HG03060 (cell line): Measurements from ENCODE around the gene SORCS2.

Experiments
- ATAC-seq: cut with Tn5 transposase; IDR thresholded peaks from one replicate; pipeline ENCODE4 v1.9.1; 2021; ENCODE audit warnings: low read depth, moderate number of reproducible peaks; ENCODE audit not compliant: unreplicated experiment

Gene SORCS2

GRCh38 chr4:7631288-7632014 is 439.1 kb downstream of the SORCS2 start:
- no peak for ATAC-seq

GRCh38 chr4:7632341-7632740 is 440.0 kb downstream of the SORCS2 start:
- no peak for ATAC-seq

GRCh38 chr4:7632971-7633370 is 440.6 kb downstream of the SORCS2 start:
- ATAC-seq, result no peak

GRCh38 chr4:7634661-7635251 is 442.4 kb downstream of the SORCS2 start:
- no peak for ATAC-seq

GRCh38 chr4:7635445-7636239 is 443.3 kb downstream of the SORCS2 start:
- no peak for ATAC-seq

GRCh38 chr4:7636240-7636508 is 443.8 kb downstream of the SORCS2 start:
- no peak for ATAC-seq

GRCh38 chr4:7637139-7637538 is 444.8 kb downstream of the SORCS2 start:
- no peak for ATAC-seq

GRCh38 chr4:7637971-7638370 is 445.6 kb downstream of the SORCS2 start:
- ATAC-seq, result no peak

- no peak for ATAC-seq
Measured at GRCh38 chr4:7638489-7638888, 446.2 kb downstream of the SORCS2 start.

GRCh38 chr4:7638984-7639789 is 446.8 kb downstream of the SORCS2 start:
- no peak for ATAC-seq

GRCh38 chr4:7640136-7640535 is 447.8 kb downstream of the SORCS2 start:
- no peak for ATAC-seq

GRCh38 chr4:7641712-7642111 is 449.4 kb downstream of the SORCS2 start:
- ATAC-seq, result no peak

- ATAC-seq, result no peak
Measured at GRCh38 chr4:7642741-7643458, 450.6 kb downstream of the SORCS2 start.

- ATAC-seq, result no peak
Measured at GRCh38 chr4:7645158-7645557, 452.8 kb downstream of the SORCS2 start.

- ATAC-seq, result no peak
Measured at GRCh38 chr4:7645956-7646355, 453.6 kb downstream of the SORCS2 start.

- ATAC-seq, result no peak
Measured at GRCh38 chr4:7646384-7647061, 454.2 kb downstream of the SORCS2 start.

GRCh38 chr4:7647186-7647585 is 454.8 kb downstream of the SORCS2 start:
- ATAC-seq, result no peak

GRCh38 chr4:7647600-7648543 is 455.5 kb downstream of the SORCS2 start:
- no peak for ATAC-seq
